Measurements from ENCODE around the gene TRMT11.

TRMT11 gene

GRCh38 chr6:125947615-125948014 is 38.7 kb upstream of the TRMT11 start:
- TF ChIP-seq REST (IDR thresholded peaks at IDR 0.05; ENCODE audit: insufficient read depth in 1 of 2, low read depth in 2 of 2, low read length in 2 of 2) (no peak), TAF1 (IDR thresholded peaks at IDR 0.05; ENCODE audit: borderline replicate concordance, insufficient read depth, low read length) (no peak), FOXP2 (optimal IDR thresholded peaks at IDR 0.05; ENCODE audit: borderline replicate concordance, extremely low read depth, extremely low read length, insufficient read depth) (no peak), POLR2AphosphoS5 (IDR thresholded peaks at IDR 0.05; ENCODE audit: low read depth, low read length) (no peak), SIN3A (IDR thresholded peaks at IDR 0.05; ENCODE audit: borderline replicate concordance, insufficient read depth, low read length) (no peak)

GRCh38 chr6:125948455-125948854 is 37.9 kb upstream of the TRMT11 start:
- no peak for TF ChIP-seq TAF1 (IDR thresholded peaks at IDR 0.05; ENCODE audit: borderline replicate concordance, insufficient read depth, low read length)
- no peak for TF ChIP-seq POLR2AphosphoS5 (IDR thresholded peaks at IDR 0.05; ENCODE audit: low read depth, low read length)
- TF ChIP-seq SIN3A (IDR thresholded peaks at IDR 0.05; ENCODE audit: borderline replicate concordance, insufficient read depth, low read length): no peak
- no peak for TF ChIP-seq FOXP2 (optimal IDR thresholded peaks at IDR 0.05; ENCODE audit: borderline replicate concordance, extremely low read depth, extremely low read length, insufficient read depth)
- no peak for TF ChIP-seq REST (IDR thresholded peaks at IDR 0.05; ENCODE audit: insufficient read depth in 1 of 2, low read depth in 2 of 2, low read length in 2 of 2)

- TF ChIP-seq REST (IDR thresholded peaks at IDR 0.05; ENCODE audit: insufficient read depth in 1 of 2, low read depth in 2 of 2, low read length in 2 of 2) (no peak), SIN3A (IDR thresholded peaks at IDR 0.05; ENCODE audit: borderline replicate concordance, insufficient read depth, low read length) (no peak), POLR2AphosphoS5 (IDR thresholded peaks at IDR 0.05; ENCODE audit: low read depth, low read length) (no peak), TAF1 (IDR thresholded peaks at IDR 0.05; ENCODE audit: borderline replicate concordance, insufficient read depth, low read length) (no peak), FOXP2 (optimal IDR thresholded peaks at IDR 0.05; ENCODE audit: borderline replicate concordance, extremely low read depth, extremely low read length, insufficient read depth) (no peak)
Measured at GRCh38 chr6:125949069-125949468, 37.3 kb upstream of the TRMT11 start.

- TF ChIP-seq FOXP2 (optimal IDR thresholded peaks at IDR 0.05; ENCODE audit: borderline replicate concordance, extremely low read depth, extremely low read length, insufficient read depth) (no peak), SIN3A (IDR thresholded peaks at IDR 0.05; ENCODE audit: borderline replicate concordance, insufficient read depth, low read length) (no peak), TAF1 (IDR thresholded peaks at IDR 0.05; ENCODE audit: borderline replicate concordance, insufficient read depth, low read length) (no peak), POLR2AphosphoS5 (IDR thresholded peaks at IDR 0.05; ENCODE audit: low read depth, low read length) (no peak), REST (IDR thresholded peaks at IDR 0.05; ENCODE audit: insufficient read depth in 1 of 2, low read depth in 2 of 2, low read length in 2 of 2) (no peak)
Measured at GRCh38 chr6:125950293-125950692, 36.0 kb upstream of the TRMT11 start.

GRCh38 chr6:125951323-125951722 is 35.0 kb upstream of the TRMT11 start:
- TF ChIP-seq POLR2AphosphoS5 (IDR thresholded peaks at IDR 0.05; ENCODE audit: low read depth, low read length) (no peak), FOXP2 (optimal IDR thresholded peaks at IDR 0.05; ENCODE audit: borderline replicate concordance, extremely low read depth, extremely low read length, insufficient read depth) (no peak), TAF1 (IDR thresholded peaks at IDR 0.05; ENCODE audit: borderline replicate concordance, insufficient read depth, low read length) (no peak), SIN3A (IDR thresholded peaks at IDR 0.05; ENCODE audit: borderline replicate concordance, insufficient read depth, low read length) (no peak), REST (IDR thresholded peaks at IDR 0.05; ENCODE audit: insufficient read depth in 1 of 2, low read depth in 2 of 2, low read length in 2 of 2) (no peak)
